ENCODE data around the gene MAD2L1. TPM values are rescaled to one million over a fixed set of nuclear protein-coding genes. Genes with fewer than 3 reads are reported as not detected.

The MAD2L1 gene
- 3.4 and 5.4 TPM in 2 replicates for total RNA-seq

DNA sequence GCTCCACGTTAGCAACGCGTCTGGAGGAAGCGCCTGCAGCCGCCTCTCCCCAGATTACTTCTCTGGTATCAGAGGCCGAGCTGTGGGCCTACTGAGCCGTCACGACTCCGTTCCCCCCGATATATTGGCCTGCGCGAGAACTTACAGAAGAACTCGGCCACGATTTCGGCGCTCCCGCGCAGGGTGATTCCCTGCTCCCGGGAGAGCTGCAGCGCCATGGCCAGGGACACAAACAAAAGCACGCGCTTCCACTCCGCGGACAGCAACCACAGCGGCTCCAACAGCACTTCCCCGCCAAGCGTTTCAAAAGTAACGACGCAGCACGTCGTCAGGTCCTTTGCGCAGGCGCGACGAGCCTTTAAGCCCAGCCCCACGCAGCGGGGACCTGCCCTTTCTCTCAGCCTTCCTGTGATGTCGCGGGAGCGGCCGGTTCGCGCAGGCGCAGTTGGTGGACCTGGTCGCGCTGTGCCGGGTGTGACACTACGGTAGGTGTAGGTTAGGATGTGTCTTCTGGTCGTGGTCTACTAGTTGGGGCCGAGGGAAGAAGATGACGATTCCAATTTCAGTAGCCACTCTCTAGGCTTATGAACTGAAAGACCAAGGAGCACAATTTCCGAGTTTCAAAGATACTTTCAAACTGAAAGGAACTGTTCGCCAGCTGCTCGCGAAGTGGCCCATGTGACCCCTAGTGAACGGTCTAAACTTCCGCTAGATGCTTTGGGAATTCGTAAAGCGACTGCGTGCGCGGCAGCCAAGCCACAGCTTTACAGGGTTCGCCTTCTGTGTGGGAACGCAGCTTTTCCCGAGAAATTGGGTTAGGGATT, at the start of gene MAD2L1:
Gene MAD2L1, minus strand, starts transcription at position 332 of the 824 bp plus-strand sequence. Its CDS starts 114 bp downstream, at position 218.
- DNase-seq (peak; percentile 95), ATAC-seq (ENCODE audit: low read depth) (peak; percentile 94)
- Mint-ChIP-seq H3K4me3 (peak within 1 kb of the TSS; percentile 99), H3K4me1 (peaks cover 31% of the 10 kb centered on the region), H3K9me3 (no peaks in the 10 kb centered on the region), H3K36me3 (ENCODE audit: low read depth) (peaks cover 4% of the 10 kb centered on the region), H3K27ac (peak within 1 kb of the TSS; percentile 97), H3K27me3 (no peaks in the 10 kb centered on the region)
- ChIA-PET POLR2A (no interaction called here), CTCF (no interaction called here)
- TF ChIP-seq, protein P1, sequence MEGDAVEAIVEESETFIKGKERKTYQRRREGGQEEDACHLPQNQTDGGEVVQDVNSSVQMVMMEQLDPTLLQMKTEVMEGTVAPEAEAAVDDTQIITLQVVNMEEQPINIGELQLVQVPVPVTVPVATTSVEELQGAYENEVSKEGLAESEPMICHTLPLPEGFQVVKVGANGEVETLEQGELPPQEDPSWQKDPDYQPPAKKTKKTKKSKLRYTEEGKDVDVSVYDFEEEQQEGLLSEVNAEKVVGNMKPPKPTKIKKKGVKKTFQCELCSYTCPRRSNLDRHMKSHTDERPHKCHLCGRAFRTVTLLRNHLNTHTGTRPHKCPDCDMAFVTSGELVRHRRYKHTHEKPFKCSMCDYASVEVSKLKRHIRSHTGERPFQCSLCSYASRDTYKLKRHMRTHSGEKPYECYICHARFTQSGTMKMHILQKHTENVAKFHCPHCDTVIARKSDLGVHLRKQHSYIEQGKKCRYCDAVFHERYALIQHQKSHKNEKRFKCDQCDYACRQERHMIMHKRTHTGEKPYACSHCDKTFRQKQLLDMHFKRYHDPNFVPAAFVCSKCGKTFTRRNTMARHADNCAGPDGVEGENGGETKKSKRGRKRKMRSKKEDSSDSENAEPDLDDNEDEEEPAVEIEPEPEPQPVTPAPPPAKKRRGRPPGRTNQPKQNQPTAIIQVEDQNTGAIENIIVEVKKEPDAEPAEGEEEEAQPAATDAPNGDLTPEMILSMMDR (IDR thresholded peaks at IDR 0.05): no peak
- intact Hi-C loops (cut with micrococcal nuclease): loop anchor here (1.0 kb wide), 3 partner anchors 612 to 1630 kb away; partner anchors contain the start of genes ANXA5 and USP53

DNA sequence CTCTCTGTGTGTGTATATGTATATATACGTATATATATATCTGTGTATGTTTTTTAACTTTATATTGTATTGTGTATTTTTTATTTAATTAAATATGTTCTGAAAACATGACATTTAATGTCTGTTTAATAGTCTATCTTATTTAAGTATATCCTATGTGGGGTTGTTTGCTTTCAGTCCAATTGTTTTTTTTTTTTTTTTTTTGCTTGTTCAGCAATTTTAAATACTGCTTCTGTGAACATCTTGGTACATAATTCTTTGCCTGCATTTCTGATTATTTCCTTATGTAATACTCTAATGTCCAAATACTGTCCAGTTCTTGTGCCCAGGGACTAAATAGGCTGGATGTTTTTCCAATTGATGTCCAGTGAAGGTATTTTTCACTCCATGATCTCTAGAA, 45.1 kb upstream of the MAD2L1 start:
- TF ChIP-seq, protein P1 (IDR thresholded peaks at IDR 0.05): no peak
- H3K27me3 Mint-ChIP-seq: no peaks in the 10 kb centered on the region
- POLR2A ChIA-PET: no interaction called here
- peaks cover 1% of the 10 kb centered on the region for H3K9me3 Mint-ChIP-seq
- no peaks in the 10 kb centered on the region for H3K36me3 Mint-ChIP-seq (ENCODE audit: low read depth)
- H3K4me3 Mint-ChIP-seq: no peak overlapping the region
- ATAC-seq (ENCODE audit: low read depth): no peak
- H3K4me1 Mint-ChIP-seq: no peaks in the 10 kb centered on the region
- CTCF ChIA-PET: no interaction called here
- H3K27ac Mint-ChIP-seq: no peak overlapping the region
- DNase-seq: no peak
- intact Hi-C loops (cut with micrococcal nuclease): no loop called here

DNA sequence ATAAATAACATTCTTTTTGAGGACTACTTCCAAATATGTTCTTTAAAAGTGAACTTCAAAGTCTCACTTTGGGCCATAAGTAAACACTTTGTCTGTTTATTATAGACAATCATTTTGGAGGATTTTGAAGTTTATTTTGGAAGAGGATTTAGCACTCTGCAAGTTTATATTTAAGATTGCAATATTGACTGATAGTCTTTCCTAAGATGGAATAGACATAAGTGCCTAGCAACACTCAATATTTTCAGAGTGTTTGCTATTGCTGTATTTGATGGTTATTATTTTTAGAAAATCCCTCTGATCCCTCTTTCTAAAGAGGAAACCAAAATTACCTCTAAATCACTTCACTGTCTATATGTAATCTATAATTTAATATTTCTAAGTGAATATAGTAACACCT, 42.8 kb upstream of the MAD2L1 start:
- Mint-ChIP-seq H3K4me3 (no peak overlapping the region), H3K27ac (no peak overlapping the region), H3K4me1 (no peaks in the 10 kb centered on the region), H3K36me3 (ENCODE audit: low read depth) (no peaks in the 10 kb centered on the region), H3K27me3 (no peaks in the 10 kb centered on the region), H3K9me3 (no peaks in the 10 kb centered on the region)
- intact Hi-C loops (cut with micrococcal nuclease): no loop called here
- TF ChIP-seq, protein P1 (IDR thresholded peaks at IDR 0.05): no peak
- DNase-seq: no peak
- ChIA-PET CTCF (no interaction called here), POLR2A (no interaction called here)
- no peak for ATAC-seq (ENCODE audit: low read depth)

DNA sequence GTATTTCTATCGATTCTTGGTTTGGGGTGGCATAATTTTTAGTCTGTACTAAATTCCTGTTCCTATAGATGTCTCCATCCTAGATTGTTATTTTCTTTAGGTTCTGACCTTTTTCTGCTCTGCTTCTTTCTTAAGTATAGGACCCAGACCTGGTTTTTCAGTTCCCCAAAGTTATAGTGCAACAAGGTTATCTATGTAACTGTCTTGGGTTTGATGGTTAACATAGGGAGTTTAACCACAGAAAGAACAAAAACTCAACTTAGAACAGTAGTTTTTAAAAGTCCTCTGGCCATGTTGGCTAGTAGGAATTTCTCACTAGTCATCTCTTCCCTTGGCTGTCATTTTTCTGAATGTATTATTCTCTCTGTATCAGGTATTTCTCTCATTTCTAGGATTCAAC, 38.8 kb upstream of the MAD2L1 start:
- no peak for ATAC-seq (ENCODE audit: low read depth)
- H3K9me3 Mint-ChIP-seq: no peaks in the 10 kb centered on the region
- intact Hi-C loops (cut with micrococcal nuclease): no loop called here
- H3K27ac Mint-ChIP-seq: no peak overlapping the region
- H3K36me3 Mint-ChIP-seq (ENCODE audit: low read depth): no peaks in the 10 kb centered on the region
- ChIA-PET CTCF (no interaction called here), POLR2A (no interaction called here)
- H3K27me3 Mint-ChIP-seq: no peaks in the 10 kb centered on the region
- TF ChIP-seq, protein P1 (IDR thresholded peaks at IDR 0.05): no peak
- no peak overlapping the region for H3K4me3 Mint-ChIP-seq
- DNase-seq: no peak
- H3K4me1 Mint-ChIP-seq: no peaks in the 10 kb centered on the region

DNA sequence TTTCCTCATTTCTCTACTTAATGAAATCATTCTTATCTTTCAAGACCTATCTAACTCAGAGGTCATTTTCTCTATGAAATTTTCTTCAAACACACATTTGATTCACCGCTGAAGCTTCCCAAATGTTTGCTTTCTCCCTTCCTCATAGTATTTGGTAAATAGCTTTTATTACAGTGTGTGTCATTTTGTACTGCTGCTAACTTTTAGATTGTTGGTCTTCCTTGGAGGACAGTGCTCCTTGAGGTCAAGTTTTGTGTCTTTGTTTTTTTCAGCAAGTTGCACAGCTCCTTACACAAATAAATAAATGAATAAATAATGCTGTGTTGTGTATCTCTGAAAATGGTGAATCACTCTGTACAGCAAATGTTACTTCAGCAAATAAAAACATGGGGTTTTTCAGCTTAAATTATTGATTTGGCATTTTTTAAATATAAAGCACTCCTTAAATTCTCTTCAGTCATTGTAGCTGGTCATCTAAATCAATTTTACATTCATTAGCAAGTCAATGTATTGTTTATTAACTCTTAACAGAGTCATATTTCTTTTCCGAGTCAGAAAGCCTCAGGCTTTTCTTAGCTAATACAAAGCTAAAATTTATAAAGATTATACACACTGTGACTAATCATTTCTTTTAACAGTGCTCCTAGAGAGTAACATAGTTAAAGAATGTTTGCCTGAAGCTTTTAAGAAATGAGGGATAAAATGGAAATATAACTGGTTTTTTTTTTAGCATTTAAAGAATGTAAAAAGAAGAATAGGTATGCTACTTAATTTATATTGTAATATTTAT, 30.1 kb upstream of the MAD2L1 start:
- peaks cover 1% of the 10 kb centered on the region for H3K27me3 Mint-ChIP-seq
- no peak for DNase-seq
- CTCF ChIA-PET: no interaction called here
- TF ChIP-seq, protein P1 (IDR thresholded peaks at IDR 0.05): no peak
- intact Hi-C loops (cut with micrococcal nuclease): no loop called here
- H3K4me1 Mint-ChIP-seq: no peaks in the 10 kb centered on the region
- no peak for ATAC-seq (ENCODE audit: low read depth)
- no peaks in the 10 kb centered on the region for H3K9me3 Mint-ChIP-seq
- no peak overlapping the region for H3K27ac Mint-ChIP-seq
- H3K4me3 Mint-ChIP-seq: no peak overlapping the region
- no peaks in the 10 kb centered on the region for H3K36me3 Mint-ChIP-seq (ENCODE audit: low read depth)
- POLR2A ChIA-PET: no interaction called here

All from activated B cell treated with CpG ODN at 0.5 μM for 24 hours (primary cell).